ENCODE data around the gene MB21D2. TPM values are rescaled to one million over a fixed set of nuclear protein-coding genes. Genes with fewer than 3 reads are reported as not detected.

Gene MB21D2
- total RNA-seq (2022; extraction: Qiagen RNA extraction): 4.3 to 5.0 TPM (median 4.5 TPM) in 5 replicates

GRCh38 chr3:192917404-192918274 lies at the start of gene MB21D2:
Gene MB21D2 (minus strand): TSS chr3:192917856. CDS start chr3:192917840, 16 bp downstream.

Other genes starting within 250 kb of the MB21D2 start
- 0.44 to 1.1 TPM (median 0.68 TPM) in 5 replicates for gene FGF12, start 190.3 kb downstream of the MB21D2 start, total RNA-seq (2022; extraction: Qiagen RNA extraction)